ENCODE measurements around the gene PCBD2.
"Not testable (repeated sequence)": the region's sequence is repeated elsewhere in the genome, so short reads cannot be mapped to it uniquely, and the experiment has no call there.

PCBD2 gene

DNA sequence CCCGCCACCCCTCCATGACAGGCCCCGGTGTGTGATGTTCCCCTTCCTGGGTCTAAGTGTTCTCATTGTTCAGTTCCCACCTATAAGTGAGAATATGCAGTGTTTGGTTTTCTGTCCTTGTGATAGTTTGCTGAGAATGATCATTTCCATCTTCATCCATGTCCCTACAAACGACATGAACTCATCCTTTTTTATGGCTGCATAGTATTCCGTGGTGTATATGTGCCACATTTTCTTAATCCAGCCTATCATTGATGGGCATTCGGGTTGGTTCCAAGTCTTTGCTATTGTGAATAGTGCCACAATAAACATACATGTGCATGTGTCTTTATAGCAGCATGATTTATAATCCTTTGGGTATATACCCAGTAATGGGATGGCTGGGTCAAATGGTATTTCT lies 93.1 kb downstream of the PCBD2 start:
- H3K36me3 ChIP-seq (ENCODE audit: control insufficient read depth, insufficient read depth, low read length); H3K9me3 ChIP-seq (ENCODE audit: control insufficient read depth, low read length); H3K9ac ChIP-seq (ENCODE audit: low read length); H3K27me3 ChIP-seq (ENCODE audit: control insufficient read depth, insufficient read depth, low read length); H3K4me3 ChIP-seq (ENCODE audit: low read length); H3K4me1 ChIP-seq (ENCODE audit: control insufficient read depth, insufficient read depth, low read length): not testable (repeated sequence)

DNA sequence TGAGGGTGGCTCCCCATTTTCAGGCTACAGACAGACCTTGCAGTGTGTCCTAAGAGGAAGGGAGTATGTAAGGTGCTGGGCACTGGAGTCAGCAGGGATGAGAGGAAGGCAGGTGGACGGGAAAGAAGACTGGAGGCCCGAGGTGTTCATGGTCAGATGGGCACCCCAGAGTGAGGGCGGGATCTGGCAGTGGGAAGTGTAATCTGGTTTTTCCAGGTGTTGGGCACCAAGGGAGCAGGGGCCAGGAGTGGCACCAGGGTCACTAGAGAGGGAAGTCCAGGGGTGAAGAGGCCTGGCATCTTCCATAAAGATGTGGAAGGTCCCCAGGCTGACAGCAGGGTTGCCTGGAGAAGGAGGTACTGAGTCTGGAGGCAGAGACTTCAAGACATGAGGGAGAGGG lies 99.4 kb downstream of the PCBD2 start:
- Histone ChIP-seq H3K27me3 (ENCODE audit: control insufficient read depth, insufficient read depth, low read length) (no peaks in the 10 kb centered on the region), H3K4me3 (ENCODE audit: low read length) (no peak overlapping the region), H3K9ac (ENCODE audit: low read length) (no peak overlapping the region), H3K36me3 (ENCODE audit: control insufficient read depth, insufficient read depth, low read length) (no peaks in the 10 kb centered on the region), H3K9me3 (ENCODE audit: control insufficient read depth, low read length) (no peaks in the 10 kb centered on the region), H3K4me1 (ENCODE audit: control insufficient read depth, insufficient read depth, low read length) (no peaks in the 10 kb centered on the region)

DNA sequence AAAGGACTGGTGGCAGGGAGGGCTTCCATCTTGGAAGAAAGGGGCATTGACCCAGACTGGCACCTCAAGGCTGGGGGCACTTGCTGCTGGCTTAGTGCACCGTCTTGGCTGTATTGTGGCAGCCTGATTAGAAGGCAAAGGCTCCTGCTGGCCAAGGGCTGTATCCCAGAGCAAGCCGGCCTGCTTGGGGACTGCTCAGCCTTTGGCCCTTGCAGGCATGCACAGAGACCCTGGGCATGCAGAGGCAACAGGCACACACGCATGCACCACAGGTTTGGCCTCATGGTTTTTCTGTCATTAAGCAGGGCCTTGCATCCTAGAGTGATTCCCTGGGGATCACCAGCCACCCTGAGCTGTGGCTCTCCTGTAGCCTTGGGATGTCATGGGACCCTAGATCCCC lies 100.1 kb downstream of the PCBD2 start:
- Histone ChIP-seq H3K36me3 (ENCODE audit: control insufficient read depth, insufficient read depth, low read length) (no peaks in the 10 kb centered on the region), H3K4me1 (ENCODE audit: control insufficient read depth, insufficient read depth, low read length) (no peaks in the 10 kb centered on the region), H3K4me3 (ENCODE audit: low read length) (no peak overlapping the region), H3K9ac (ENCODE audit: low read length) (no peak overlapping the region), H3K27me3 (ENCODE audit: control insufficient read depth, insufficient read depth, low read length) (no peaks in the 10 kb centered on the region), H3K9me3 (ENCODE audit: control insufficient read depth, low read length) (no peaks in the 10 kb centered on the region)

DNA sequence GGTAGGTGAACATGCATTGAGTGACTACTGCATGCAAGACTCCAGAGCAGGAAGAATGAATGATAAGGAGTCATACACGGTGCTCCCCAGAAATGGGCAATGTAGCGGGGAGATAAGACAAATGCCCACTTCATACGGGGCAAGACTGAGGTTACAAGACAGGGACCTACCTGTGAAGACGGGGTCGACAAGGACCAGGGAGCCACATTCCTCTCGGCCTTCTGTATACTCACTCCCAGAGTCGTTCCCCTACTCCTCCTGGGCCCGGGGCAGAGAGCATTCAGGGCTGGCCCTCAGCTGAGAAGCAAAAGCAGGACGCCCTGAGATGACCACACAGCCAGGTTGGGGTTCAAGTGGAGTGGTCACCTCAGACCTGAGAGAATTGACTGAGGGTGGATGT lies 102.4 kb downstream of the PCBD2 start:
- Histone ChIP-seq H3K4me3 (ENCODE audit: low read length) (no peak overlapping the region), H3K9ac (ENCODE audit: low read length) (no peak overlapping the region), H3K36me3 (ENCODE audit: control insufficient read depth, insufficient read depth, low read length) (no peaks in the 10 kb centered on the region), H3K27me3 (ENCODE audit: control insufficient read depth, insufficient read depth, low read length) (no peaks in the 10 kb centered on the region), H3K4me1 (ENCODE audit: control insufficient read depth, insufficient read depth, low read length) (no peaks in the 10 kb centered on the region), H3K9me3 (ENCODE audit: control insufficient read depth, low read length) (no peaks in the 10 kb centered on the region)

DNA sequence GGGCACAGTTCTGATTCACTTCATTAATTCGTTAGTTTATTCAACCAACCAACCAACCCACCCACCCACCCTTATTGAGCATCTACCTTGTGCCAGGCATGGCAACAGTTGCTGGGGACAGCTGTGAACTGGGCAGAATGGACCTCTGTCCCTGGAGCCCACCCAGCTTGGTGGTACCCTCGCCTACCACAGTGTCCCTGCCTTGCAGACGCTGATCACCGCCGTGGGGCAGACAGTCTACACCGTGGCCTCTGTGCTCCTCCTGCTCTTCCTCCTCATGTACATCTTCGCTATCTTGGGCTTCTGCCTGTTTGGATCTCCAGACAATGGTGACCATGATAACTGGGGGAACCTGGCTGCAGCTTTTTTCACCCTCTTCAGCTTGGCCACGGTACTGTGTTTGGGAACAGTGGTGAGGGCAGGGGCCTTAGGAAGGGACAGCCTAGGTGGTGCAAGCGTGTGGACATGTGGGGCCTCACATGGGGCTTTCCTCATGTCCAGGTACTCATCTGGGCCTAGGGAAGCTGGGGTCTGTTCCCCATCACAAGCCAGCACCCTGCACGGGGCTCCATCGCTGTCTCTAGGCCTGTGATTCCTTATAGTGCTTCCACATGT lies 102.9 kb downstream of the PCBD2 start:
- Histone ChIP-seq H3K36me3 (ENCODE audit: control insufficient read depth, insufficient read depth, low read length) (no peaks in the 10 kb centered on the region), H3K9me3 (ENCODE audit: control insufficient read depth, low read length) (no peaks in the 10 kb centered on the region), H3K4me1 (ENCODE audit: control insufficient read depth, insufficient read depth, low read length) (no peaks in the 10 kb centered on the region), H3K9ac (ENCODE audit: low read length) (no peak overlapping the region), H3K4me3 (ENCODE audit: low read length) (no peak overlapping the region), H3K27me3 (ENCODE audit: control insufficient read depth, insufficient read depth, low read length) (no peaks in the 10 kb centered on the region)

DNA sequence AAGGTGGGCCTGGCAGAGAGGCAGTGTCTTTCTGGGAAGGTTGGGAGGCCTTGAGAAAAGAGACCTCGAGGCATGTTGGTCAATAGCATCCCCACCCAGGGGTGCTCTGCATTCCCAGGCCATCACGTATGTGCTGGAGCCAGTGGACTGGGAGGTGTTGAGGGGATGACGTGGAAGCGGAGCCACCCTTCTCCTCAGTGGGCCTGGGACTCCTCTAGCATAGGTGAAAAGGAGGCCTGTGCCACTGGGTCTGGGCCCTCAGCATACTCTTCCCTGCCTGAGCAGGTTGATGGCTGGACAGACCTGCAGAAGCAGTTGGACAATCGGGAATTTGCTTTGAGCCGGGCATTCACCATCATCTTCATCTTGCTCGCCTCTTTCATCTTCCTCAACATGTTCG lies 103.6 kb downstream of the PCBD2 start:
- Histone ChIP-seq H3K9ac (ENCODE audit: low read length) (no peak overlapping the region), H3K9me3 (ENCODE audit: control insufficient read depth, low read length) (no peaks in the 10 kb centered on the region), H3K36me3 (ENCODE audit: control insufficient read depth, insufficient read depth, low read length) (no peaks in the 10 kb centered on the region), H3K4me1 (ENCODE audit: control insufficient read depth, insufficient read depth, low read length) (peaks cover 3% of the 10 kb centered on the region), H3K4me3 (ENCODE audit: low read length) (no peak overlapping the region), H3K27me3 (ENCODE audit: control insufficient read depth, insufficient read depth, low read length) (no peaks in the 10 kb centered on the region)

DNA sequence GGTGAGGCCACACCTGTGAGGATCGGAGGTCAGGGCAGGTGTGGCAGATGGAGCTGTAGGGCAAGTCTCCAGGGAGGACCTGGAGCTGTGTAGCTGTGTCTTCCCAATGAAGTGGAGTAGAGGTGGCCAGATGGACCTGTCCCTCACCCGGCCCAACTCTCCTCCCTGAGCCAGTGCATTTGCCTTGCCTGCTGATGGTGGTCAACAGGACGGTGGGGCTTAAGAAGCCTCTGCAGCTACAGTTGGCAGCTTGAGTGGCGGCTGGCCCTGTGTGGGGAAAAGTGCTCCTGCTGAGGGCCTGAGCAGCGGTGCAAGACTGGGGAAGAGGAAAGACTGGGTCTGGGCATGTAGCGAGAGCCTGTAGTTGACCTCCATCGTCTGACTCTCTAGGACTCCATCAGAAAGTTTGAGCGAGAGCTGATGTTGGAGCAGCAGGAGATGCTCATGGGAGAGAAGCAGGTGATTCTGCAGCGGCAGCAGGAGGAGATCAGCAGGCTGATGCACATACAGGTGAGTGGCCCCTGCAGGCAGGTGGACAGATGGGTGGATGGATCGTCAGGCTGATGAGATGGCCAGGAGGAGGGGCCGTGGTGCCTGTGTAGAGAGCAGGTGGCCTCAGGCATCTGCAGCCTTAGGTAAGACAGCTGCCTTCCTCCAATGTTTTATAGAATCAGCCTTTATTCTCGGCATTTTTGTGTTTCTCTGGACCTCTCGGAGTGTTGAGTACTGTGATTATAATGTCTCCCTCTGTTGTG lies 104.2 kb downstream of the PCBD2 start:
- Histone ChIP-seq H3K4me1 (ENCODE audit: control insufficient read depth, insufficient read depth, low read length) (peaks cover 9% of the 10 kb centered on the region), H3K27me3 (ENCODE audit: control insufficient read depth, insufficient read depth, low read length) (no peaks in the 10 kb centered on the region), H3K36me3 (ENCODE audit: control insufficient read depth, insufficient read depth, low read length) (no peaks in the 10 kb centered on the region), H3K9me3 (ENCODE audit: control insufficient read depth, low read length) (no peaks in the 10 kb centered on the region), H3K4me3 (ENCODE audit: low read length) (no peak overlapping the region), H3K9ac (ENCODE audit: low read length) (no peak overlapping the region)

DNA sequence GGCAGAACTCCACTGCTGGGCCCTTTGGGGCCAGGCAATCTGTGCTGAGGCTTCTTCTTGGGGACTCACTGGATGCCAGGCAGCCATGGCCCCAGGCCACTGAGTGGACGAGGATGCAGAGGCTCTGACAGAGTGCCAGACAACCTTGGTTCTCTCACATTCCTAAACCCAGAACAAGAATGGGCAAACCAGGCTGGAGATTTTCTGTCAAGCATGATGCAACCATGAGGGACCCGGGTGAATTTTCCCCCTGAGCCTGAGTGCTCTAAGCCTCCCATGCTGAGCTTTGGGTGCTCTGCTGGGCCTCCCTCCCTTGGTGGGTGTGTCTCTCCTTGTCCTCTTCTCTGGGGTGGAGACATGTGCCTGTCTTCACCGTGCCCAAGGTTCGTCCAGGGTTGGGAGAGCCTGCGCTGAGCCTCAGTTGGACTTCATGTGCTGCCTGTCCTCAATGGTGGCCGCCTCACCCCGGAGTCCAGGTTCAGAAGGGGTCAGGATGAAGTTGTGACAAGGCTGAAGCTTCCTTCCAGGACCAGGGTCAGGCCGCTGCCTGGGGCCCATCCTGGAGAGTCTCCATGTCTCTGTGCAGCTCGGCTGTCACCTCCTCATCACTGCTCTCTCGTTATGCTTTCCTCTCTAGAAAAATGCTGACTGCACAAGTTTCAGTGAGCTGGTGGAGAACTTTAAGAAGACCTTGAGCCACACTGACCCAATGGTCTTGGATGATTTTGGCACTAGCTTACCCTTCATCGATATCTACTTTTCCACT lies 105.0 kb downstream of the PCBD2 start:
- no peaks in the 10 kb centered on the region for H3K9me3 ChIP-seq (ENCODE audit: control insufficient read depth, low read length)
- H3K36me3 ChIP-seq (ENCODE audit: control insufficient read depth, insufficient read depth, low read length): no peaks in the 10 kb centered on the region
- no peak overlapping the region for H3K9ac ChIP-seq (ENCODE audit: low read length)
- H3K4me1 ChIP-seq (ENCODE audit: control insufficient read depth, insufficient read depth, low read length): peaks cover 17% of the 10 kb centered on the region
- no peak overlapping the region for H3K4me3 ChIP-seq (ENCODE audit: low read length)
- H3K27me3 ChIP-seq (ENCODE audit: control insufficient read depth, insufficient read depth, low read length): no peaks in the 10 kb centered on the region

DNA sequence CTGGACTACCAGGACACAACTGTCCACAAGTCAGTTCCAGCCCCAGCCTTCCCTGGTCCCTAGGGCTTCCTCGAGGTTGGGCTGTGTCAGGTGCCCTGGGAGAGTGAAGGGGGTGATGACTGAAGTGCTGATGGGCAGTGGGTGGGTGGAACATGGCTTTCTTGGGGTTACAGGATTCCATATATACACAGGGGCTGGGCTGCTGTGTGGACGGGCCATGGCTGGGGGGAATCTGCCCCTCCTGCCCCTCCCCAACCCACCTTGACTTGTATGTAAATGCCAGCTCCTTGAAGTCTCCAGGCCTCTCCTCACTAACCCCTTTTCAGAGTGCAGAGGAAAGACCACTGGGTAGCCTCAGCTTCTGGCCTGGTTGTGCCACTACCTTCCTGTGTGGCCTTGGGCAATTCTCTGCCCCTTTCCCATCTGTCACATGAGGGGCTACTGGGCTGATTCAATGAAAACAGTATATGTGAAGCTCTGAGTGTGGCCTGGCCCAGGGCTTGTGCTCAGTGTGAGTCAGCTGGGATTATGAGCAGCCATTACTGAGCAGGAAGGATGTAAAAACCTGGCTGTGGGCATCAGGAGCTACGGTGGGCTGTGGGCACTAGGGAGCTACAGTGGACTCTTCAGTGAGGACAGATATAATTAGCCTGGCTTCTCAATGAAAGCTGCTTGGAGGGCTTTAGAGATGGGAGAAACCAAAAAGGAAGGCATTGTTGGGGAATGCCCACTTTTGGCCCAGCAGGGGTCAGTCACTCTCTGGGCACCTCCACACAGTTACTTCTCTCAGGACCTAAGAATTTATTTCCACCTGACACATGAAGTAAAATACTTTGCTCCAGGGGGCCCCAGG lies 105.8 kb downstream of the PCBD2 start:
- peaks cover 20% of the 10 kb centered on the region for H3K4me1 ChIP-seq (ENCODE audit: control insufficient read depth, insufficient read depth, low read length)
- no peak overlapping the region for H3K9ac ChIP-seq (ENCODE audit: low read length)
- no peak overlapping the region for H3K4me3 ChIP-seq (ENCODE audit: low read length)
- H3K27me3 ChIP-seq (ENCODE audit: control insufficient read depth, insufficient read depth, low read length): no peaks in the 10 kb centered on the region
- H3K36me3 ChIP-seq (ENCODE audit: control insufficient read depth, insufficient read depth, low read length): no peaks in the 10 kb centered on the region
- H3K9me3 ChIP-seq (ENCODE audit: control insufficient read depth, low read length): no peaks in the 10 kb centered on the region

DNA sequence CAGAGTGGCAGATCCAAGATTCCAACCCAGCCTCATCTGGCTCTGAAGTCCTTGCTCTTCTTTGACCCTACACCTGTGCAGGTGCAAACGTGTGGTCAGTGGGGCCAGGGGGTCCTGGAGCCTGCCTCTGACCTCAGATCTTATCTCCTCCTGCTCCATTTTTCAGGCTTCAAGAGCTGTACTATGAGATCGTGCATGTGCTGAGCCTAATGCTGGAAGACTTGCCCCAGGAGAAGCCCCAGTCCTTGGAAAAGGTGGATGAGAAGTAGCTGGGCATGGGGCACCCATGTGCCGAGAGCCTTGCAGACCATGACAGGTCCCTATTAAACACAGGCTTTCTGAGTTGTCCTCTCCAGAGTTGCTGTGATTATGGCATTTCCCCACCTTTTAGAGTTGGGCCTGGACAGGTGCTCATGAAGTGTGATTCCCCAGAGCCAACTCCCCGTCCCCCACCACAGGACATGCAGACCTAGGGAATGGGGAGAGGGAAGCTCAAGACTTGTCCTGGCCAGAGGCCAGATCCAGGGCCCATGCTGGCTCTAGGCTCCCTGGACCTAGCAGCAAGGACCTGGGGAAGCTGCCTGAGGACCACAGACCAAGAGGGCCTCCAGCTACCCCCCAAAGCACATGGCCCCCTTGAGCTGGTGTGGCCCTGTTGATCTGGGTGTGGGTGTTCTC lies 106.6 kb downstream of the PCBD2 start:
- H3K9ac ChIP-seq (ENCODE audit: low read length): no peak overlapping the region
- H3K4me3 ChIP-seq (ENCODE audit: low read length): no peak overlapping the region
- H3K27me3 ChIP-seq (ENCODE audit: control insufficient read depth, insufficient read depth, low read length): no peaks in the 10 kb centered on the region
- no peaks in the 10 kb centered on the region for H3K9me3 ChIP-seq (ENCODE audit: control insufficient read depth, low read length)
- peaks cover 26% of the 10 kb centered on the region for H3K4me1 ChIP-seq (ENCODE audit: control insufficient read depth, insufficient read depth, low read length)
- no peaks in the 10 kb centered on the region for H3K36me3 ChIP-seq (ENCODE audit: control insufficient read depth, insufficient read depth, low read length)

DNA sequence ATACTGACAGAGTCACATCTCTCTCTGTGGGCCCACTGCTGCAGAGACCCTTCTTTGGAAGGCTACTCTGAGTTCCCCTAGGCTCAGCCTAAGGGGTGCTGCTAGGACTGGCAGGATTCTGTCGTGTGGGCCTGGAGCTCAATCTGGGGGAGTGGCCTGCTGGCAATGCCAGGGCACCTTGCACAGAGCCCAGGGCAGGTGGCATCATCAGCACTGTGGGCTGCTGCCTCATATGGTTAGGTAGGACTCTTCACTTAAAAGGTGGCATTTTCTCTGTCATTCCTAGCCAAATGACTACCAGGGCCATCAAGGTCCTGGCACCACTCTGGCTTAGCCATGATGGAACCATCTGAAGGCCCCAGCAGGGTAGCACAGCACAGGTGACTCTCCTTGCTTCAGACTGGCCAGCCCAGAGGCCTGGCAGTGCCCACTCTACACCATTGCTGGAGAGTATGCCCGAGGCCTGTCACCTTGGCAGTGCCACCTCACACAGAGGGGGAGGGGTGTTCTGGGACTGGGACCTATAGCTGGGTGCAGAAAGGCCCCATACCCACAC lies 107.2 kb downstream of the PCBD2 start:
- peaks cover 32% of the 10 kb centered on the region for H3K4me1 ChIP-seq (ENCODE audit: control insufficient read depth, insufficient read depth, low read length)
- no peaks in the 10 kb centered on the region for H3K36me3 ChIP-seq (ENCODE audit: control insufficient read depth, insufficient read depth, low read length)
- H3K27me3 ChIP-seq (ENCODE audit: control insufficient read depth, insufficient read depth, low read length): no peaks in the 10 kb centered on the region
- H3K4me3 ChIP-seq (ENCODE audit: low read length): no peak overlapping the region
- no peaks in the 10 kb centered on the region for H3K9me3 ChIP-seq (ENCODE audit: control insufficient read depth, low read length)
- H3K9ac ChIP-seq (ENCODE audit: low read length): no peak overlapping the region

Data from mucosa of stomach (tissue), 1 donor.